Epithelial cell of esophagus (primary cell): Measurements from ENCODE around the gene SYT2.
A peak's percentile ranks its signal among the peaks of the same experiment; 100 is the strongest.

ENCODE experiments used
- DNase-seq: peaks from one replicate; pipeline ENCODE4 v3.0.0; 2010; ENCODE audit warnings: low read depth
- H3K4me3 ChIP-seq: 2 replicates; pipeline ENCODE4 v1.5.1; 2011; ENCODE audit warnings: mild to moderate bottlenecking, low read length, control low read depth
- CTCF ChIP-seq: IDR thresholded peaks from 2 replicates; pipeline ENCODE4 v1.5.1; 2011; ENCODE audit warnings: low read depth, mild to moderate bottlenecking, low read length, control low read depth, inconsistent platforms; ENCODE audit not compliant: insufficient read depth; ENCODE audit errors: missing control alignments

SYT2 gene

DNA sequence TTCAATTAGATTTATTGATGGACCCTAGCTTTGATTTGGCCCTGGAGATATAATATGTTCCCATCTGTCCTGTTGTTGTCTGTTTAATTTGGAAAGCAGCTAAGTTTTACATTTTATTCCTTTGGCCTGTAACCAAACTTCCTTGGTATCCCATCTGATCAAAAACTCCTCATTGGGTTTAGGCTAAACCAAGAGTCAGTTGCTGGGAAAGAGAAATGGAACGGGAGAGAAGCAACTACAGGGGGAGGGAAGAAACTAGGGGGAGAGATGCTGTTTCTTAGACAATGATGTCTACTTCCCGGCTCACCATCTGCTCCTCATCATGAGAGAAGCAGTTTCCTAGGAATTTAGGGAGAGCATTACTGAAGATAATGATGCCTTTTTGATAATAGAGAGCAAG lies 141.8 kb downstream of the SYT2 start:
- DNase-seq: no peak
- no peak overlapping the region for H3K4me3 ChIP-seq
- TF ChIP-seq CTCF: no peak

DNA sequence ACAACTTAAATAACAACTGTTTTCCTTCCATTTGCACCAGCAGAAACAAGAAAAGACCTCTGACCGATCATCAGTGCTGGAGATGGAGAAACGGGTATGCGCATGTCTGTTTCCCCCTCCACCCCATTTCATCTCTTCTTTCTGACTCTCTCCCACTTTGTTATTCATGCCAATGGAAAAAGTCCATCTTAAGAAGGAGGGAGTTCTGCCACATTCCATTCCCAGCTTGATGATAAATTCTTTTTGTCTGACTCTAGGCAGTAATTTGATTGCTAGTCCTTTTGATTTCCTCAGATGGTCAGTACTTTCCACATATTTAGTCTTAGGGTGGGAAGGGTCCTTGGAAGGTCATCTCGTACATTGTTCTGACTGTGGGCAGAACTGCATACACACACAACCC lies 142.5 kb downstream of the SYT2 start:
- TF ChIP-seq CTCF: no peak
- H3K4me3 ChIP-seq: no peak overlapping the region
- peak; percentile 63 for DNase-seq

DNA sequence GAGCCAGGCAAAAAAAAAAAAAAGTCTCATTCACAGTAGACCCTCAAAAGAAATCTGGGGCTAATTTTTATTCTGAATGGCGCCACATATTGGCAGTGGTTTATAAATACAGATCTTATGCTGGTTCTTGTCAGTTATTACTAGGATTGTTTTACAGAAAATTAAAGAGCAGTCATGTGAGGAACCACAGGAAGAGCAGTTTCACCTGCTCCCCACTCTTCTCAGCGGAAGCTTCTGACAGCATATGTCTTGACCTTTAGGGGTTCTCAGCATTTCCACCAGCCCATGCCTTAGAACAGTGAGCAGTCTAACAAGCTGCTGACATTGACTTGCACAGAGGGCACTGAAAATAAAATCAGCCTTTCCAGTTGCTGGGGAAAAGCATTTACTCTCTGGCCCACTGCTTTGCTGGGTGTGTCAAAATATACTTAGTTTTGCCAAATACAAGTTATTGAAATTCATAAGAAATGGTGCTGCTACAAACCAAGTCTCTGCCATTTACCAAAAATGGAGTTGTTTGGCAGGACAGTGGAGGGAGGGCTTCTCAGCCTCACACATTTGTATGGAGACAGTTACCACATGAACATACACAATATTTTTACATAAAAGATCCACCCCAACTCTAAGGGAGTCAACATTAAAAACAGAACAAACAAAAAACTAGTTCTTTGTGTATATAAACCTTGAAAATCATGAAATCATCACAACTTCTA lies 144.2 kb downstream of the SYT2 start:
- TF ChIP-seq CTCF: no peak
- DNase-seq: no peak
- H3K4me3 ChIP-seq: no peak overlapping the region

DNA sequence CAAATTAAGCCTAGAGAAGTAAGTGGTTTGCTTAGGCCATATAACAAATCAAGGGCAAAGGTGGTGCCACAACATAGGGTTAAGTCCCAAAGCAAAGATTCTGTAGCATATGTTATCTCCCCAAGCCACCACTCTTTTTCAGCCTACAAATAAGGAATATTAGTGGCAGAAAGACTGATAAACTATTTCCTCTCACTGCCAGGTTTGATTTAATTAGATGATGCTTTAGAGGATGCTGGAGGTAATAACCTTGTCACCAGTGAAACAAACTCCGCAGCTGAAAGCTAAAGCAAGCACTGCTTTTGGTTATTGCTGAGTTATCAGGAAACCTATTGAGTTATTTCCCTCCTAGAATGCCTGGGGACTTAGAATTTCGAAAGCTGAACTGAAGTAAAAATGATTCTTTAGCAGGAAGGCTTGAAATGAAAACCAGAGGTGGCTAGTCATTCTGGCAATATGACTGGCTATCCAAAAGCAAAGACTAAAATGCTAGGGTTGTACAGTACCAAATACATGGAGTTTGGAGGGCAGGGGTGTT lies 145.2 kb downstream of the SYT2 start:
- no peak overlapping the region for H3K4me3 ChIP-seq
- no peak for TF ChIP-seq CTCF
- DNase-seq: no peak

- DNase-seq: no peak
- no peak for TF ChIP-seq CTCF
- H3K4me3 ChIP-seq: no peak overlapping the region
Measured at GRCh38 chr1:202563818-202564217, 146.4 kb downstream of the SYT2 start.

DNA sequence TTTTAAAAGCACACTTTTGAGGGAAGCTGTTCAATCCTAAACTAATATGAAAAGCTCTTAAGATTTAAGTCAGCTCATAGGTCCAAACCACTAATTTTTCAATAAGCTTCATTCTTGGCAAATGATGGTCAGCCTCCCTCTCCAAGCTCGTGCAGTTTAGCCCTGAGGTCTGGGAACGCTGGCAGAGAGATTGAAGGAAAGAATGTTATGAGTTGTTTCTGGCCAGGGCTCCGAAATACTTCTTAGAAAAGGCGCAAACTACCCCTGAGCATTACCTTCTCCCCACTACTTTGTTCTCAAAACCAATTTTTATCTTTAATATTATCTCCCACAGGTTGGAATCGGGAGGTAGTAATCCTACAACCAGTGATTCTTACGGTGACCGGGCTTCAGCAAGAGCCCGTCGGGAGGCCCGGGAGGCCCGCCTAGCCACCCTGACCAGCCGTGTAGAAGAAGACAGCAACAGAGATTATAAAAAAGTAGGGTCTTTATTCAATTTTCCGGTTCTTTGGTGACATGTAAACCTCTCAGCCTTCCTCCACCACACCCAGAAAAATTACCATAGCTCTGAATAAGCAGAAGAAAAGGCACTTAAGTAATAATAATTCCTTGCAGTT lies 147.7 kb downstream of the SYT2 start:
- TF ChIP-seq CTCF: no peak
- no peak overlapping the region for H3K4me3 ChIP-seq
- no peak for DNase-seq
